HepG2 (cell line): ENCODE results near the gene SEMA3F. TPM values are rescaled to one million over a fixed set of nuclear protein-coding genes. Genes with fewer than 3 reads are reported as not detected.

Source experiments
- HMG20A ChIP-seq: IDR thresholded peaks from 2 replicates; pipeline ENCODE4 v1.6.1; 2016; ENCODE audit warnings: borderline replicate concordance
- HNF1A ChIP-seq, 2 experiments: sonication (generic) in 1 of 2; formaldehyde crosslinking in 1 of 2; IDR thresholded peaks; 2 replicates each; pipeline versions ENCODE4 v1.4.0 to v1.6.1; 2016 to 2020; ENCODE audit warnings: borderline replicate concordance in 1 of 2, low read depth in 1 of 2, mild to moderate bottlenecking in 1 of 2, missing genetic modification reagents in 1 of 2
- MED1 ChIP-seq: sonication (generic); formaldehyde crosslinking; IDR thresholded peaks from 2 replicates; pipeline ENCODE4 v1.4.0; 2020; ENCODE audit warnings: missing genetic modification reagents
- PRMT3 ChIP-seq: sonication (generic); formaldehyde crosslinking; IDR thresholded peaks from 2 replicates; pipeline ENCODE4 v1.8.1; 2022; ENCODE audit warnings: low read depth, mild to moderate bottlenecking, moderate library complexity, missing genetic modification reagents, borderline replicate concordance
- REST ChIP-seq, 2 experiments: IDR thresholded peaks; 2 replicates each; pipeline ENCODE4 v1.6.1; 2011 to 2012; ENCODE audit warnings: low read length in 2 of 2, borderline replicate concordance in 1 of 2, low read depth in 1 of 2, mild to moderate bottlenecking in 1 of 2, moderate library complexity in 1 of 2
- SMAD3 ChIP-seq: sonication (generic); formaldehyde crosslinking; IDR thresholded peaks from 2 replicates; pipeline ENCODE4 v1.4.0; 2020; ENCODE audit warnings: missing genetic modification reagents
- SNRNP70 ChIP-seq: fragments of 200-400 bp; formaldehyde crosslinking; IDR thresholded peaks from 2 replicates; pipeline ENCODE4 v1.6.1; 2017; ENCODE audit warnings: mild to moderate bottlenecking, low read depth, low read length, moderate library complexity
- STAT6 ChIP-seq: sonication (generic); formaldehyde crosslinking; IDR thresholded peaks from 2 replicates; pipeline ENCODE4 v1.4.0; 2020; ENCODE audit warnings: missing genetic modification reagents, mild to moderate bottlenecking, borderline replicate concordance
- TERF1 ChIP-seq: sonication (generic); formaldehyde crosslinking; IDR thresholded peaks from 2 replicates; pipeline ENCODE4 v1.8.0; 2022; ENCODE audit warnings: mild to moderate bottlenecking, missing genetic modification reagents, moderate library complexity
- THAP11 ChIP-seq: IDR thresholded peaks from 2 replicates; pipeline ENCODE4 v1.6.1; 2016; ENCODE audit warnings: missing biosample characterization, missing genetic modification reagents
- WIZ ChIP-seq: sonication (generic); formaldehyde crosslinking; IDR thresholded peaks from 2 replicates; pipeline ENCODE4 v1.5.1; 2020; ENCODE audit warnings: mild to moderate bottlenecking, missing genetic modification reagents
- YEATS2 ChIP-seq: sonication (generic); formaldehyde crosslinking; IDR thresholded peaks from 2 replicates; pipeline ENCODE4 v1.4.0; 2020; ENCODE audit warnings: missing genetic modification reagents, borderline replicate concordance
- ZFP1 ChIP-seq: IDR thresholded peaks from 2 replicates; pipeline ENCODE4 v1.6.1; 2016
- ZNF136 ChIP-seq: sonication (generic); formaldehyde crosslinking; IDR thresholded peaks from 2 replicates; pipeline ENCODE4 v1.8.1; 2022; ENCODE audit warnings: low read depth, mild to moderate bottlenecking, moderate library complexity, missing genetic modification reagents
- ZNF720 ChIP-seq: sonication (generic); formaldehyde crosslinking; IDR thresholded peaks from 2 replicates; pipeline ENCODE4 v1.4.0; 2020; ENCODE audit warnings: missing genetic modification reagents
- ZSCAN22 ChIP-seq: sonication (generic); formaldehyde crosslinking; IDR thresholded peaks from 2 replicates; pipeline ENCODE4 v1.4.0; 2020; ENCODE audit warnings: mild to moderate bottlenecking, missing genetic modification reagents
- polyA plus RNA-seq, 8 experiments: library from polyadenylated mRNA; depleted of rRNA in 3 of 8; stranded (reverse) in 7 of 8; unstranded in 1 of 8; fragments of >200 nt; fragmentation: Illumina TruSeq in 4 of 8; extraction: Trizol in 4 of 8; gene quantifications; 2 replicates each; pipeline versions ENCODE4 v1.2.1 to v1.2.3, GENCODE V29; 2011 to 2016; ENCODE audit warnings: low read depth in 4 of 8, missing spikeins in 1 of 8, mixed read lengths in 1 of 8; ENCODE audit not compliant: insufficient read depth in 1 of 8
- total RNA-seq, 5 experiments: library from RNA; depleted of rRNA; stranded (reverse); fragments of >200 nt; fragmentation: Illumina TruSeq; extraction: Trizol; gene quantifications; 2 replicates each; pipeline ENCODE4 v1.2.3, GENCODE V29; 2016; ENCODE audit warnings: low read depth in 1 of 5

The SEMA3F gene
- total and polyA plus RNA-seq, 2 of the 13 experiments (the other 11 are each of a cell fraction or from before 2014, with no cell fraction given), result 7.6 to 17.2 TPM

GRCh38 chr3:50195501-50196252 is 40.6 kb downstream of the SEMA3F start (continued):
- peak; percentile 87 for TF ChIP-seq MED1 (CRISPR knock-in tag)
- TF ChIP-seq PRMT3 (CRISPR knock-in tag), result peak; percentile 89; the same call in 1 of the 2 replicates
- no peak for TF ChIP-seq ZNF720 (CRISPR knock-in tag)
- 0 out of 2 replicates have a peak, but pooled peaks have one; percentile 46 for TF ChIP-seq YEATS2 (CRISPR knock-in tag)
- 0 out of 2 replicates have a peak, but pooled peaks have one; percentile 8 for TF ChIP-seq ZFP1
- peak; percentile 68 for TF ChIP-seq THAP11
- peak; percentile 37; the same call in 1 of the 2 replicates for TF ChIP-seq HMG20A (CRISPR knock-in tag)
- TF ChIP-seq WIZ (CRISPR knock-in tag), result 0 out of 2 replicates have a peak, but pooled peaks have one; percentile 46
- no peak for TF ChIP-seq HNF1A (IDR thresholded peaks at IDR 0.05; ENCODE audit: low read depth)
- peak; percentile 77; the same call in 1 of the 2 replicates for TF ChIP-seq HNF1A (CRISPR knock-in tag; IDR thresholded peaks at IDR 0.05; ENCODE audit: borderline replicate concordance)
- no peak for TF ChIP-seq TERF1 (CRISPR knock-in tag)
- no peak; the same call in 1 of the 2 replicates for TF ChIP-seq STAT6 (CRISPR knock-in tag)
- TF ChIP-seq SNRNP70, result no peak
- peak; percentile 32; the same call in 1 of the 2 replicates for TF ChIP-seq ZSCAN22 (CRISPR knock-in tag)
- TF ChIP-seq SMAD3 (CRISPR knock-in tag), result peak; percentile 54; the same call in 1 of the 2 replicates
- TF ChIP-seq ZNF136 (CRISPR knock-in tag), result 0 out of 2 replicates have a peak, but pooled peaks have one; percentile 68
- TF ChIP-seq REST (IDR thresholded peaks at IDR 0.05; ENCODE audit: borderline replicate concordance in 1 of 2, low read depth in 1 of 2, low read length in 2 of 2), result peak in 1 of 2 experiments; percentile 48; a peak in 1 of 4 replicates
